IPS-18a (cell line): ENCODE data around the gene FAM110A.
"Not testable (repeated sequence)": the region's sequence is repeated elsewhere in the genome, so short reads cannot be mapped to it uniquely, and the experiment has no call there.

Source experiments
- H3K27ac ChIP-seq: one replicate; pipeline ENCODE4 v1.5.1; 2013; ENCODE audit warnings: low read length
- H3K27me3 ChIP-seq: one replicate; pipeline ENCODE4 v1.6.1; 2013; ENCODE audit warnings: mild to moderate bottlenecking, low read length; ENCODE audit not compliant: control insufficient read depth, insufficient read depth
- H3K36me3 ChIP-seq: one replicate; pipeline ENCODE4 v1.6.1; 2013; ENCODE audit warnings: low read depth, low read length; ENCODE audit not compliant: control insufficient read depth
- H3K4me1 ChIP-seq: one replicate; pipeline ENCODE4 v1.6.1; 2013; ENCODE audit warnings: low read depth, low read length; ENCODE audit not compliant: control insufficient read depth
- H3K4me3 ChIP-seq: one replicate; pipeline ENCODE4 v1.5.1; 2013; ENCODE audit warnings: low read length
- H3K9ac ChIP-seq: one replicate; pipeline ENCODE4 v1.6.1; 2013; ENCODE audit warnings: mild to moderate bottlenecking, low read length, moderate library complexity
- H3K9me3 ChIP-seq: one replicate; pipeline ENCODE4 v1.6.1; 2013; ENCODE audit warnings: low read depth, low read length; ENCODE audit not compliant: control insufficient read depth

Gene FAM110A

DNA sequence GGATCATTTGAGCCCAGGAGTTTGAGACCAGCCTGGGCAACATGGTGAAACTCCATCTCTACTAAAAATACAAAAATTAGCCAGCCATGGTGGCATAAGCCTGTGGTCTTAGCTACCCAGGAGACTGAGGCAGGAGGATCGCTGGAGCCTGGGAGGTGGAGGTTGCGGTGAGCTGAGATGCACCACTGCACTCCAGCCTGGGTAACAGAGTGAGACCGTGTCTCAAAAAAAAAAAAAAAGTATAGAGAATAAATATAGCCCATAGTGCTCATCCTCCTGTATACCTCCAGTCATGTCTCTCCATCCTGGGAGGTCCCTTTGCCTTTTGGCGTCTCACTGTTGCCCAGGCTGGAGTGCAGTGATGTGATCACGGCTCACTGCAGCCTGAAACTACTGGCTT, 58.9 kb downstream of the FAM110A start:
- not testable (repeated sequence) for H3K27me3 ChIP-seq, H3K27ac ChIP-seq, H3K4me3 ChIP-seq, H3K9me3 ChIP-seq, H3K9ac ChIP-seq, H3K36me3 ChIP-seq, H3K4me1 ChIP-seq
